Activated naive CD4-positive, alpha-beta T cell treated with Interleukin-2 at 50 U/mL for 16 hours (primary cell): Measurements from ENCODE around the gene COL3A1.

Experiments used
- DNase-seq: peaks from one replicate; pipeline ENCODE4 v3.0.0-alpha.2; 2020

Gene COL3A1

GRCh38 chr2:188974164-188974563 lies at the start of gene COL3A1:
Gene COL3A1, plus strand, starts transcription at chr2:188974373. Its CDS starts 117 bp downstream, at chr2:188974490.
- DNase-seq = no peak

GRCh38 chr2:188928643-188929042 lies 45.5 kb upstream of the COL3A1 start:
- DNase-seq = no peak

- no peak for DNase-seq
These were observed 42.8 kb upstream of the COL3A1 start for GRCh38 chr2:188931361-188931760.

- no peak for DNase-seq
These were observed 36.6 kb upstream of the COL3A1 start for GRCh38 chr2:188937228-188938220.

- DNase-seq = no peak
These were observed 34.0 kb upstream of the COL3A1 start for GRCh38 chr2:188940171-188940570.

GRCh38 chr2:188944442-188944841 lies 29.7 kb upstream of the COL3A1 start:
- no peak for DNase-seq

- no peak for DNase-seq
These were observed 24.9 kb upstream of the COL3A1 start for GRCh38 chr2:188949046-188949818.

GRCh38 chr2:188952901-188953300 lies 21.3 kb upstream of the COL3A1 start:
- DNase-seq = no peak

GRCh38 chr2:188956290-188956689 lies 17.9 kb upstream of the COL3A1 start:
- no peak for DNase-seq

GRCh38 chr2:188956961-188957360 lies 17.2 kb upstream of the COL3A1 start:
- no peak for DNase-seq

- DNase-seq = no peak
These were observed 16.5 kb upstream of the COL3A1 start for GRCh38 chr2:188957646-188958045.

- DNase-seq = no peak
These were observed 10.4 kb upstream of the COL3A1 start for GRCh38 chr2:188963741-188964140.

- DNase-seq = no peak
These were observed 9.1 kb upstream of the COL3A1 start for GRCh38 chr2:188964976-188965546.

GRCh38 chr2:188965563-188965962 lies 8.6 kb upstream of the COL3A1 start:
- no peak for DNase-seq

- DNase-seq = no peak
These were observed 8.0 kb upstream of the COL3A1 start for GRCh38 chr2:188966079-188966571.

GRCh38 chr2:188966728-188967440 lies 7.3 kb upstream of the COL3A1 start:
- DNase-seq = no peak

GRCh38 chr2:188969236-188969635 lies 4.9 kb upstream of the COL3A1 start:
- DNase-seq = no peak

- no peak for DNase-seq
These were observed 4.5 kb upstream of the COL3A1 start for GRCh38 chr2:188969651-188970050.

- no peak for DNase-seq
These were observed 4.0 kb upstream of the COL3A1 start for GRCh38 chr2:188970211-188970610.

- DNase-seq = no peak
These were observed 2.7 kb upstream of the COL3A1 start for GRCh38 chr2:188971432-188971861.

- DNase-seq = no peak
These were observed 532 bp upstream of the COL3A1 start for GRCh38 chr2:188973641-188974040.

- no peak for DNase-seq
These were observed 1.4 kb downstream of the COL3A1 start for GRCh38 chr2:188975497-188976102.
